ENCODE data around the gene COL23A1.
A peak's percentile ranks its signal among the peaks of the same experiment; 100 is the strongest.
"Not testable (repeated sequence)": the region's sequence is repeated elsewhere in the genome, so short reads cannot be mapped to it uniquely, and the experiment has no call there.

The COL23A1 gene

DNA sequence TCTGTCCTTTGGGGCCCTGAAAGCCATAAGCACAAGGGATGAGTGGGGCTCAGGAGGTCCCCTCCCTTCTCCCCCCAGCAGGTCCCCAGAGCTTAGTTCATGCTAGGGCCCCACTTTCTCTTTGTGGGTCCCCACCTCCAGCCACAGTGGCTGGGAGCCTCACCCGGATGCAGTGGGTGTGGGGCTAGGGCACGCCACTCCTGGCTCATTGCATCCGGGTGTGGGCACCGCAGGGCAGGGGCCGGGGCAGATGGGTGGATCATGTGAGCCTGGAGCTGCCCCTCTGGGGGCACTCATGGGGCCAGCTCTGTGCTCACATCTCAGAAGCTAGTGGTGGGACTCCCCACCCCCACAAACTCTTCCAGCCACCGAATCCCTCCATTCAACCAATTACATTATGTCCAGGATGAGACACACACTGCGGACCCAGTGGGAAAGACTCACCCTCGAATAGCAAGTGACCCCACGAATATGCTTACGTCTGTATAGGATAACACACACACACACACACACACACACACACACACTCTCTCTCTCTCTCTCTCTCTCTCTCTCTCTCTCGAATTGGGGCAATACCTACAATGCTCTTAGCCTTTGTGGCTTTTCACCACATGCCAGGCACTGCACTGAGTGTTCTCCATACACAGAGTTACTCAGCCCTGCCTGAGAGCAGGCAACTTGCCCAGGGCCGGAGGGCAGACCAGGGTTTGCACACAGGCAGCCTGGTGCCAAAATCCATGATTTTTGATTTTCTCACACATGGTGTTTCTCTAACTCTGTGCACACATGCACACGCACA lies 340.8 kb downstream of the COL23A1 start:
- peak; percentile 27 for DNase-seq

GRCh38 chr5:178248750-178249149 lies 341.4 kb downstream of the COL23A1 start:
- no peak for DNase-seq

GRCh38 chr5:178247481-178248456 lies 342.4 kb downstream of the COL23A1 start:
- no peak for DNase-seq

DNA sequence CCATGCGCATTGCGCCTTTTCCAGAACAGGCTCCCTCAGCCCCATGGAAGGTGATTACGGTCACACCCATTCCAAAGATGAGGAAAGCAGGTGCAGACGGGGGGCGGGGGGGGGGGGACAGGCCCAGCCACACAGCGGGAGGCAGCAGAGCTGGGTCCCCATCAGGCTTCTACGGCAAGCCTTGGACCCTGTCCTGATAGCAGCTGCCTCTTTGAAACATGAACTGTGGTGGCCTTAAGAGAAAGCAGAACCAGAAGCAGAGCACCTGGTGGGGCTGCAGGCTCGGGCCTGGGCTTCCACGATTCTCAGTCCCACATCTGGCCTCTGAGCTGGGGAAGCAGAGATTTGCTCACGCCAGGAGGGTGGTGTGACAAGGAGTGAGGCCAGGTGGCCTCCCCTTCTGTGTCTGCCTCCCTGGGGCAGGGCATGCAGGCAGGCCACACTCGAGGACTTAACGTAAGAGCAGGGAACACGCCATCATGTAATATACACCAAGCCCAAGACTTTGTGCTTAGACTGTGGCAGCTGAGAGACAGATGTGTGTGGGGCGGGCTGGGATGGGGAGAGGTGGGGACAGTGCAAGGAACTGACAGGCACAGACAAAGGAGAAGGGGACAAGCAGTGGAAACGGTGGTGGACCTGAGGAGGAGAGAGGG lies 343.4 kb downstream of the COL23A1 start:
- DNase-seq: no peak

- no peak for DNase-seq
These were observed 344.8 kb downstream of the COL23A1 start for GRCh38 chr5:178245389-178245788.

- no peak for DNase-seq
These were observed 345.6 kb downstream of the COL23A1 start for GRCh38 chr5:178244576-178244975.

- no peak for DNase-seq
These were observed 347.8 kb downstream of the COL23A1 start for GRCh38 chr5:178242416-178242815.

GRCh38 chr5:178241688-178242231 lies 348.4 kb downstream of the COL23A1 start:
- DNase-seq: no peak

GRCh38 chr5:178241231-178241663 lies 348.9 kb downstream of the COL23A1 start:
- no peak for DNase-seq

GRCh38 chr5:178240766-178241165 lies 349.4 kb downstream of the COL23A1 start:
- no peak for DNase-seq

GRCh38 chr5:178240341-178240741 lies 349.9 kb downstream of the COL23A1 start:
- no peak for DNase-seq

GRCh38 chr5:178239626-178240301 lies 350.4 kb downstream of the COL23A1 start:
- DNase-seq: not testable (repeated sequence)

GRCh38 chr5:178238711-178239592 lies 351.2 kb downstream of the COL23A1 start:
- no peak for DNase-seq

DNA sequence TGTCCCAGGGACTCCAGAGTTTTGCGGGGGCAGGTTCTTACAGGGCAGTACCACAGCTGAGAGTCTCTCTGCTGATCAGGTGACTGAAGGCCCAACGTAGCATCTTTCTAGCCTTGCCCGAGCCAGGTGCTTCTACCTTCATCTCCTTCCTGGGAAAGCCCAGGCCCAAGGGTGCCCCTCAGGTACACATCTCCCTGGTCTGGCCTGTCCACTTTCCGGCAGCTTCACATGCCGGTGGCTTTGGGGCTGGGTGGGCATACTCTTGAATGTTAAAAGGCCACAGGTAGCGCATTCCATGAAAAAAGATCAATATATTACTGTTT lies 351.9 kb downstream of the COL23A1 start:
- DNase-seq: no peak

- no peak for DNase-seq
These were observed 352.5 kb downstream of the COL23A1 start for GRCh38 chr5:178237431-178238312.

DNA sequence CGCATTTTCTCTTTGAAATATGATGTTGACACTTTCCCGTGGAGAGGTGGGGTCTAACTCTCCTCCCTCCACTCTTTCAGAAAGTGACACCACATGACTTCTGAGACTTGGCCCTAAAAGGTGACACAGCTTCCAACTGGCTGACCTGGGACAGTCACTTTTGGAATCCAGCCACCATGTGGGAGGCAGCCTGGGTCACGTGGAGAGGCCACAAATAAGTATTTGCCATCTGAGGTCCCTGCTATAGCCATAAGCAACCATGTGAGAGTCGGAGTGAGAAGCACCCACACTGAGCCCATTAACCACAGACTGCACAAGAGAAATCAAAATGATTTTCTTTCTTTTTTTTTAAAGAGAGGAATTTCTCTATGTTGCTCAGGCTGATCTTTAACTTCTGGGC lies 353.5 kb downstream of the COL23A1 start:
- DNase-seq: no peak

DNA sequence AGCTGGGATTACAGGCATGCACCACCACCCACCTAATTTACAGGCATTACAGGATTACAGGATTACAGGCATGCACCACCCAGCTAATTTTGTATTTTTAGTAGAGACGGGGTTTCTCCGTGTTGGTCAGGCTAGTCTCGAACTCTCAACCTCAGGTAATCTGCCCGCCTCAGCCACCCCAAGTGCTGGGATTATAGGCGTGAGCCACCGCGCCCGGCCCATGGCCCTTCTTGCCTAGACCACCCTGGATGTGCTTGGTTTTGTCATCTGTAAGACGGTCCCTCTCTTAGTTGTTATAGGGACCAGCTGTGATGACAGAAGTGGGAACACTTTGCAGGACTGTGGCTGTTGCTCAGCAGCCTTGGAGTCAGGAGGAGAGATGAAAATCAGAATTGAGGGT lies 354.1 kb downstream of the COL23A1 start:
- DNase-seq: no peak

DNA sequence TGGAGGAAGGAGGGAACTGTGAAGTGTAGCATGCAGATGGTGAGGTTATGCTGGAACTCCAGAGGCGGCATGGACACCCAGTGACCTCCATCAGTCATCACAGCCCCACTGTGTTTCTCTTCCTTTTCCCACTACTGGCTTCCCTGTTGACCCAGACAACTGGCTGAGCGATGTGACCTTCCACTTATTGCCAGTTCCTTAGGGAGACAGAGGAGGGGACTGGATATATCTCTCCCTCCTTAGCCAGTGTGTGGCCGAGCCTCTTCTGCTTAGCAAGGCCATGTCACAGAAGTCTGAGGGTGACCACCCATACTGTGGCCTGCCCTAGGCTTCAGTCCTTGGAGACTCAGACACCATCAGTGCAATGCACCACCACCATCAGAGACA lies 354.6 kb downstream of the COL23A1 start:
- DNase-seq: no peak

GRCh38 chr5:178234750-178235587 lies 355.2 kb downstream of the COL23A1 start:
- DNase-seq: peak; percentile 57
